ENCODE results near the gene MYLK.

DNA sequence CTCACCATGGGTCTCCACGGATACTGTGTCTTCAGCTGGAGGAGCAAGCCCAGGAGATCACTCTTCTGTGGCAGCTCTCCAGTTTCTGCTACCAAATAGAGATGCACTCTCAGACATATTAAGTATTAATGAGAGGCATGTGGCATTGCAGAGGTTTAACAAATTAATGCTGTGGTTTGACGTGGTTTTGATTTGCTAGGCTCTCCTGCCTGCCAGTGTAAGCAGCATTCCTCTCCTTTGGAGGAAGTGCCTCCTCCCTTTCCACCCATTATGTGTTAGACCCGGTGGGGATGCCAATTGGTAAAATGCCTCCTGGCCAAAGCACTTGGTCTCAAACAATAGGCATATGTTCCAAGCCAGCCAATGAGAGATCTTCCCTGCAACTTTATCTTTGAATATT lies 124.8 kb downstream of the MYLK start:
- TF ChIP-seq, protein P1, sequence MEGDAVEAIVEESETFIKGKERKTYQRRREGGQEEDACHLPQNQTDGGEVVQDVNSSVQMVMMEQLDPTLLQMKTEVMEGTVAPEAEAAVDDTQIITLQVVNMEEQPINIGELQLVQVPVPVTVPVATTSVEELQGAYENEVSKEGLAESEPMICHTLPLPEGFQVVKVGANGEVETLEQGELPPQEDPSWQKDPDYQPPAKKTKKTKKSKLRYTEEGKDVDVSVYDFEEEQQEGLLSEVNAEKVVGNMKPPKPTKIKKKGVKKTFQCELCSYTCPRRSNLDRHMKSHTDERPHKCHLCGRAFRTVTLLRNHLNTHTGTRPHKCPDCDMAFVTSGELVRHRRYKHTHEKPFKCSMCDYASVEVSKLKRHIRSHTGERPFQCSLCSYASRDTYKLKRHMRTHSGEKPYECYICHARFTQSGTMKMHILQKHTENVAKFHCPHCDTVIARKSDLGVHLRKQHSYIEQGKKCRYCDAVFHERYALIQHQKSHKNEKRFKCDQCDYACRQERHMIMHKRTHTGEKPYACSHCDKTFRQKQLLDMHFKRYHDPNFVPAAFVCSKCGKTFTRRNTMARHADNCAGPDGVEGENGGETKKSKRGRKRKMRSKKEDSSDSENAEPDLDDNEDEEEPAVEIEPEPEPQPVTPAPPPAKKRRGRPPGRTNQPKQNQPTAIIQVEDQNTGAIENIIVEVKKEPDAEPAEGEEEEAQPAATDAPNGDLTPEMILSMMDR (optimal IDR thresholded peaks at IDR 0.05 in 1 of 3, IDR thresholded peaks at IDR 0.05 in 1 of 3, conservative IDR thresholded peaks at IDR 0.05 in 1 of 3; ENCODE audit: extremely low read depth in 1 of 3, insufficient read depth in 2 of 3, low read length in 3 of 3) = no peak
- TF ChIP-seq EZH2 (IDR thresholded peaks at IDR 0.05; ENCODE audit: low read length) = no peak

Data from keratinocyte (primary cell).